ENCODE measurements around the gene POLR3G.

POLR3G gene

DNA sequence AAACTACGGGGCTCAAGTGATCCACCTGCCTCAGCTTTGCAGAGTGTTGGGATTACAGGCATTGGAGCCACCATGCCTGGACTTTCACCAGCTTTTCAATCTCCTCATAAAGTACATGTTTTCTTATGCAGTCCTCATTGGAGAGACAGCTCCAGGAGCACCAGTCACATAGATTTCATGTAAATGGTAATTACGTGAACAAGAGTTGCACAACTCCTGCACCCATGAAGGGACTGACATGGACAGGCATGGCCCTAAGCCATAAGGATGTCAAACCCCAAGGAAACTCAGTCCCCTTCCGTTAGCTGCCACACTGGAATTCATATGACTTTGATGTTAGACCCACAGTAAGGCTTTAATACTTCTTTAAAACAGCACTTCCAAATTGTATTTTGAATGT lies 76.3 kb downstream of the POLR3G start:
- no peak for DNase-seq (ENCODE audit: low read depth in 2 of 2)

DNA sequence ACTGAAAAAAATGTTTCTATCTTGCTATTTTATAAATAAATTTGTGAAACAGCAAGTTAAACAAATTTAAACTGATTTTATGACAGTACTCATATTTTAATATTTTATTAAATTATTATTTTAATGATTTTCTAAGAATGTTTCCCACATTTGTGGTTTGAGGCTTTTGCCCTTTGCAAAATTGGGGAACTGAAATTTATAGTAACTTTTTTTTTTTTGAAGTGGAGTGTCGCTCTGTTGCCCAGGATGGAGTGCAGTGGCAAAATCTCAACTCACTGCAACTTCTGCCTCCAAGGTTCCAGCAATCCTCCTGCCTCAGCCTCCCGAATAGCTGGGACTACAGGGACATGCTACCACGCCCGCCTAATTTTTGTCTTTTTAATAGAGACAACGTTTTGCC lies 76.7 kb downstream of the POLR3G start:
- no peak for DNase-seq (ENCODE audit: low read depth in 2 of 2)

- DNase-seq (ENCODE audit: low read depth in 2 of 2), result no peak
These were observed 79.0 kb downstream of the POLR3G start for GRCh38 chr5:90553711-90554110.

- no peak for DNase-seq (ENCODE audit: low read depth in 2 of 2)
These were observed 79.8 kb downstream of the POLR3G start for GRCh38 chr5:90554358-90555006.

DNA sequence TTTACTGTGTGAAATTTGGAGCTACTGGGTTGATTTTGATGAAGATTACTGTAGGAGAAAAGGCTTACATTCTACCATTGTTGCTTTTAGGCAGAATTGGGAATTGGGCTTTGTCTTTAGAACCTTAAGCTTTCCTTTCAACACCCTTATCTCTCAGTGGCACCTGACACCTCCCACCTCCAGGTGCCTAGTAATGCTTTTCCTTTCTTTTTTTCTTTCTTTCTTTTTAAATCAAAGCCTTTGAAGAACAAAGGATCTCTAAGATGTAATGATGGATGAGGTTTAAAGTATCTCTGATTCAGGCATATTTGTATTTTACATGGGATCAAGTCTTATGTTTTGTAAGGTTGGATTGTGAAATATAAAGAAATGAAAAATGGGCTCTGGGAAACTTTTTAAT lies 81.0 kb downstream of the POLR3G start:
- DNase-seq (ENCODE audit: low read depth in 2 of 2), result no peak

DNA sequence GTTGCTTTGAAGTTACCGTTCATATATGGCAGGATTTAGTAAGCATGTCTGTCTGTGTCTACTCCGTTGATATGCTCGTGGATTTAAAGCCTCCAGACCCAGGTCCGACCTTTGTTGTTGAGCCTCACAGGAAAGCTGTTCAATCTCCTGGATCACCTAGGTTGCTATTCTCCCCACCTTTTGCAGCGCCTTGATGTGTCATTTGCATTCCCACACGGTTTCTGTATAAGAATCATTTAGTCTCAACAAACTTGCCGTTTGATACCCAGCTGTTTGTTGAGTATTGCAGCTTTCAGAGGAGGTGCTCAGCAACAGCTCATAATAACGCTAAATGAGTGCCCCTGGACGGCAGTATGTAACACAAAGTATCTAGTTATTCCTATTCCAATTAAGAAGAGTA lies 82.7 kb downstream of the POLR3G start:
- DNase-seq (ENCODE audit: low read depth in 2 of 2), result no peak

- DNase-seq (ENCODE audit: low read depth in 2 of 2), result no peak
These were observed 83.2 kb downstream of the POLR3G start for GRCh38 chr5:90557871-90558270.

GRCh38 chr5:90558344-90559192 lies 83.9 kb downstream of the POLR3G start, which contains the start of gene ADGRV1:
Gene ADGRV1 (plus strand): TSS chr5:90558797. CDS start chr5:90558896, 99 bp downstream.
- DNase-seq (ENCODE audit: low read depth in 2 of 2), result no peak

DNA sequence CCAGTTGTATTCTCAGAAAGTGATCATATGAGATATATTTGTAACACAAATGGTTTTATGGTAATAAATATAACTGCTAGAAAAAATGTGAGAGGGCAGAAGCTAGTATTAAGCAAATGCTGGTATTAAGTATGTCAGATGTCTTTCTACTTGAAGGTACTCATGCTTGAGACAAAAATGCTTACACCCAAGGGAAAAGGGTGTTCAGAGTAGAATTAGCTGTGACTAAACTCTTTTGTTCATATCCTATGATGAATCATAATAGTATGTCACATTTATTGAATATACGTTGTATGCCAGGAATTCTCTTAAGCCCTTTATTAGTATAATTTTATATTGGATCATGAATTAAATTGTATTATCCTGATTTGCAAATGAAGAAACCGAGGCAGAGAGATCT lies 86.1 kb downstream of the POLR3G start:
- no peak for DNase-seq (ENCODE audit: low read depth in 2 of 2)

DNA sequence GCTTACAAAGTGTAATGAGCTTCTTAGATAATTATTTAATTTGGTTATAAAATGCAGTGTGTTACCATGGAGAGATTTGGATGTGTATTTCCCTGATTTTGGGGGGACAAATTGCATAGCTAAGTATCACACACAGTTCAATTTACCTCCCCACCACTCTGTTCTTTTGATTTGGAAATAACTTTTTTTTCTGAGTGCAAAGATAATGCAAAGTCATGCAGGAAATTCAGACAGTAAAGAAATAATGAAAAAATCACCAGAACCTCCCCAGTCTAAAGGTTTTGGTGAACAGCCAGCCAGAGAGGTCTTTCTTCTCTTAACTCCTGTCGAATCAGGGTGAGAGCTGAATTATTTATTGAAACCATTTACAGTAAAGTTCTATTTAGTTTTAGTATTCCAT lies 87.1 kb downstream of the POLR3G start:
- no peak for DNase-seq (ENCODE audit: low read depth in 2 of 2)

DNA sequence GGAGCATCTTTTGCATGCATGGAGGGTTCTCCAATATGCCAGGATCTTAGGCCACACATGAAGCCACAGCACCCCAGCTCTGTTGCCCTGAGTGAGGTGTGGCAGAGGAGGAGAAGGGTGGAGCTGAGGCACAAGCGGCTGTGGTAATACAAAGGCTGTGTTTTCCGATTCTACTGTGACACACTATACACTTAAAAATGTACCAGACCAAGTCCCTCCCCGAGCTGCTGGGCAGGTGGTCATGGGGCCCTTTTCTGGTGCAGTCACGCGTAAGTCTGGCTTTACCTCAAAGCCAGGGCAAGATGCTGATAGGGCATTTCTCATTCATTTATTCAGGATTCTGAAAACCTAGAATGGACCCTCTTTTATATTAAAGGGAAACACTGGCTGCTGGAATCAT lies 87.7 kb downstream of the POLR3G start:
- no peak for DNase-seq (ENCODE audit: low read depth in 2 of 2)

- DNase-seq (ENCODE audit: low read depth in 2 of 2), result no peak
These were observed 88.4 kb downstream of the POLR3G start for GRCh38 chr5:90563108-90563507.

Data from stimulated activated CD4-positive, alpha-beta T cell treated with anti-CD3 and anti-CD28 coated beads, Interleukin-1b, Interleukin-23, amount 100 ng/mL, for 4 hours (primary cell).